ENCODE results near the gene CFC1B.
"Not testable (repeated sequence)": the region's sequence is repeated elsewhere in the genome, so short reads cannot be mapped to it uniquely, and the experiment has no call there.

The CFC1B gene

DNA sequence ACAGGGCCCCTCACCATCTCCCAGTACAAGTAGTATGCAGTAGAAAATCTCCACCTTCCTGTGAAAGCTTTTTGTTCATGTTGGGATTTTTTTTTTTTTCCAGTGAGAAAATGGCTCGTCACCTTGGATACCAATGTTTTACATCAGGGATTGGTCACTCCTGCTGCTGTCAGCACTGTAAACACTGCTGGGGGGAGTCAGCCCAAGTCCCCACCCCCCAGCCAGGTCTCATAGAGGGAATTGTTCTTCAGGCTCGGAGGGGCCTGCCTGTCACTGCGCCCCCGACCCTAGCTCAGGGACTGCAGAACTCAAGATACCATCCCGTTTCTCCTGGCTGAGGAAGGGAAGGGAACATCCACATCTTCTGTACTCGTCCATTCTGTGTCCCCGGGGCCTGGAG lies at the start of gene CFC1B:
CFC1B (plus strand) TSS at position 231 of the 400 bp plus-strand sequence. CDS start 263 bp downstream, outside the sequence.
- not testable (repeated sequence) for DNase-seq

DNA sequence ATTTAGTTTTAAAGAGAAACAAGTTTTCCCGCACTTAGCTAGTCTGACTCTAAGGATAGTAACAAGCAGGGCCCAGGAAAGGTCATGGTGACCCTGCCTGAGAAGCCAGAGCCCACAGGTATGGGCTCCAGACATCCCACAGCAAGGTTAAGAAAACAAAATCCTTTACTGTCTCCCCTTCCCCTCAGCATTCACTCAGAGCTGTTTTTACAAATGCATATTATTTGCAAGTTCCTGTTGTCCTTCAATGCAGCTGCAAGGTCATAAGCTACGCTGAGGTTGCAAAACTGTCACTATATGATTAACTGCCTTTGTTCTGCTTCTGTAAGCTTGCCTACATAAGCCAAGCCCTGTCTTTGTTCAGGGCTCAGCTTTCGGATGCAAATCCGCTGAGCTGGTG lies 29.9 kb upstream of the CFC1B start:
- DNase-seq: not testable (repeated sequence)

DNA sequence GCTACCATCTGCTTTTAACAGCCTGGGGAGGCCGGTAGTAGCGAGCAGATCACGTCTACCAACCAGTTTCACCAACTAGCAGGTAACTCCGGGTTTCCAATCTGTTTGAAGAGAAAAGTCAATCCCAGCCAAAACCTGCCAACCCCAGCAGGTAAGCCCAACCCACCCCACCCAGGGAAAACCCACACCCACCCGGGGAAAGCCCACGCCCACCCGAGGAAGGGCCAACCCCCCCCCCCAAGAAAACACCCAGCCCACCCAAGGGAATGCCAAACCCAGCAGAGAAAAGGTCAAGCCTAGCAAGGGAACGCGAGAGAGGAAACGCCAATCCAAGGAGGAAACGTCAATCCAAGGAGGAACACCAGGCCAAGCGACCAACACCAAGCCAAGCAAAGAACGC lies 11.8 kb upstream of the CFC1B start, which contains the start of gene POTEI:
POTEI (minus strand) TSS at position 101 of the 400 bp plus-strand sequence; CDS start at position 8, 93 bp downstream.
- DNase-seq: not testable (repeated sequence)

DNA sequence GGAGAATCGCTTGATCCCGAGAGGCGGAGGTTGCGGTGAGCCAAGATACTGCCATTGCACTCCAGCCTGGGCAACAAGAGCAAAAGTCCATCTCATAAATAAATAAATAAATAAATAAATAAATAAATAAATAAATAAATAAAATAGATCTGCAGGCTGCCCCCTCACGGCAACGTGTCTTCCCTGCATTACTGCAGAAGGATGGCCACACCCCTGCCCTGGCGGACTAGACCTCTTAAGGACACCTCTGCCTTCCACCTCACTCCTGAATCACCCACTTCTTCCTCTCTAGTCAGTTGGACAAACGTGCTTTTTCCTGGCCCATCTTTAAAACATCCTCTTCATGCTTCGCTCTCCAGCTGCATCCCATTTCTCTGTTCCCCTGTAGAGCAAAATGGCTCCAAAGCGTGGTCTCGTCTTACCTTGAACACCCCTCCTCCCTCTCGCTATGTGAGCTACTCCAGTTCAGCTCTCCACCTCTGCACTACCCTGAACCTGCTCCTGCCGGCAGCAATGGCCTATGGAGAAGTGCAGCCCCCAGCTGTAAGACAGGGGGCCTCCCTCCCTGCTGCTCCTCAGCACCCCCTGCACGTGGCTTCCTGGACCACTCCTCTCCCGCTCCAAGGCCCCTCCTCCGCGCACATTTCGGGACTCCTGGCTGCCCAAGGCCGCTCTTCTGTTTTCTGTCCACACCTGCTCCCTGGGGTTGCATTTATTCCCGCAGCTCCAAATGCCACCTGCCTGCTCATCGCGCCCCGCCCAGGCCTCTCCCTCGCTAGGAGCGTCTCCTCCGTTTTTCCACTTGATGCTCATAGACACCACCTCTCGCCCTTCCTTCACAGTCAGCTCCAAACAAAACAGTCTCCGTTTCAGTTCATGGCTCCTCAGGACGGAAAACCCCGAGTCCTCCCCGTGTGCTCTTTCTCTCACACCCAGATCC lies 9.9 kb upstream of the CFC1B start:
- DNase-seq: not testable (repeated sequence)

DNA sequence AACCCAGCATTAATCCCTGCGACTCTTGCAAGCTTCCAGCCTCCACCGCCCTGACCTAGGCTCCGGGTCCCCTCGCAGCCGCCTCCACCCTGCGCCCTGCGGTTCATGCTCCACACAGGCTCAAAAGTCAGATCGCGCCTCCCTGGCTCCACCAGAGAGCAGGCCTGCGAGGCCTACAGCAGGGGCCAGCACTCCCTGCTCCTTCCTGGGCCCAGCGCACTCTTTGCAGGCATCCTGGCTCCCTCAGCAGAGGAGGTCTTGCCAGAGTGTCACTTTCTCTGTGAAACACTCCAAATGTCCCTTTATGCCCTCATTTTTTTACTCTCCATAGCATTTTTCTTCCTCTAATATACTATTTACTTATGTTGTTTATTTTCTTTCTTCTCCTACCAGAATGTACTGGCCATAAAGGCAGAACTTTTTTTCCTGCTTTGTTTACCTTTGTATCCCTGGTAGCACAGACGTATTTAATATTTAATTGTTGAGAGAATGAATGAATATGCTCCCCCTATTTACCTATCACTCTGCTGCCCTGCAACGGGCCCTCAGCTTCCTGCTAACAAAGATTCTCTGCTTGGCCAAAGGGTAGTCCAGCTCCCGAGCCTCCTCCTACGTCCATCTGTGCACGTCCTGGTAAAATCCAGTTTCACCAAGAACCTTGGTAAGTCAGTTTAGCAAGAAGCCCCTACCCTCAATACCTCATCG lies 9.1 kb upstream of the CFC1B start:
- not testable (repeated sequence) for DNase-seq

DNA sequence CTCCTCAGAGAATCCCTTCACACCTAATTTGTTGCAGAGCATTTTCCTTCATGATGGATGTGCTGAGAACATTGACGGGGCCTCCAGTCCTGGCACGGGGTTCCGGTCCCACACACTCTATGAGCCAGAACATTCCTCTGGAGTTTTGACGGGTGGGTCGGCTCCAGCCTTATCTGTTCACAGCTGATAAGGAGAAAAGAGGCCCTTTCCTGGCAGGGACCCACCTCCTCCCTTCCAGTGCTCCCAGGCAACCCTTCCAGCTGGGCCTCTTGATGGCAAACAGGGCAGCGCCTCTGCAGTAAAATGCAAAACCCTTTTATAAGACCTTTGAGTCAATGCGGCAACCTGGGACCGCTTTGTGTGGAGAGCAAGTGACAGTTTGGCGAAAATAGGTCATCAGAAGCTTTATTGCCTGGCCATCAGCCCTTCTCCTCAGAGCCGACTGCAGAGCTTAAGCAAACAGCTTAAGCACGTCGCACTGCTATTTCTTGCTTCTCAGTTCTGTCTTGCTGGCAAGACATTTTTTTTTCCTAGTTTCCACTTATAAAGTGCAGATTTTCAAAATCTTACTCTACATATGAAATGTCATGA lies 2.4 kb upstream of the CFC1B start:
- DNase-seq: not testable (repeated sequence)

DNA sequence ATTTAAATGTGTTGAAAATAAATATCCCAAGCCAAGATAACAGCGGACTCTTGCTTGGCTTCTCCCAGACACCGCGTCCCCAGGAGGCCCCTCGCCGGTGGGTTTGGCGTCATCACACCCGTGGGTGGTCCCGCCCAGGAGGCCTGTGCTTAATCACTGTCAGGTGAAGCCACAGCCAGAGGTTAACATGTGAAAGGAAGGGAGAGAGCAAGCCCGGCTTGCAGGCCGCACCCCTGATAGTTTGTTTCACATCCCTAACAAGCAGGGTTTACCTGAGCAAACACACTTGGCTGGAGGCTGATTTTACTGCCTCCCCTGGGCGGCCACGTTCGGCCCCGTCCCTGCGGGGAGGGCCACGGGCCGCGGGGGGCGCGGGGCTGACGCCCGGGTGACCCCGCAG lies 1.4 kb downstream of the CFC1B start:
- not testable (repeated sequence) for DNase-seq

DNA sequence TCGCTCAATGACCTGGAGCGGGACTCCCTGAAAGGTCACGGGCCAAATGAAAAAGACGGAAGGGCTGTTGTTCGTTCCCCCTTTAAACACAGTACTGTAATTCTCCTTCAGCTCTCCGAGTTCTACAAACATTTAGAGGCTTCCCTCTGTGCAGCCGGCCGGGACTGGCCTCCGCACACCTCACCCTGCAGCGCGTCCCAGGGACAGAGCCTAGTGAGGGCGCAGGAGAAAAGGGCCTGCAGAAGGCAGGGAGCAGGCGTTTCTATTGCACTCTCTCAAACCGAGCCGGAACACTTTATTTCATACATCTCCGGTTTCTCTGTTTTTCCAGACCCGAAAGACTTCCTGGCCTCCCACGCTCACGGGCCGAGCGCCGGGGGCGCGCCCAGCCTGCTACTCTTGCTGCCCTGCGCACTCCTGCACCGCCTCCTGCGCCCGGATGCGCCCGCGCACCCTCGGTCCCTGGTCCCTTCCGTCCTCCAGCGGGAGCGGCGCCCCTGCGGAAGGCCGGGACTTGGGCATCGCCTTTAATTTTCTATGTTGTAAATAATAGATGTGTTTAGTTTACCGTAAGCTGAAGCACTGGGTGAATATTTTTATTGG lies 6.4 kb downstream of the CFC1B start:
- not testable (repeated sequence) for DNase-seq

DNA sequence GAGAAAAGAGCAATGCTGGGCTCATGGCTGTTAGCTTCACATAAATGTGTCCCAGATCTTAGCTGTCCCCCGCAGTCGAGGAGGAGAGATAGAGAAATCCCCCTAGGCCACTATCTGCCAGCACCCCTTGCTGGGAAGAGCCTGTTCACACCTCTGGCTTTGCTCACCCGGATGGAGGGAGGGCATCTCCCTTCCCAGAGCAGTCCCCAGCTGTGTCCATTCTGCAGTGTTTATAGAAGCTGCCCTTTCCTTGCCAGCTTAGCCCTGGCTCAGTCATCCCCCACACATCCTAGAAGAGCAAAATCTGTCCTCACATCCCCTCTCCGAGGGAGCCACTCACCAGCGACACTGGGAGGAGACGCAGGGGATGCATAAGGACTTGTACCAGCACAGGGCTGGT lies 8.5 kb downstream of the CFC1B start:
- not testable (repeated sequence) for DNase-seq

DNA sequence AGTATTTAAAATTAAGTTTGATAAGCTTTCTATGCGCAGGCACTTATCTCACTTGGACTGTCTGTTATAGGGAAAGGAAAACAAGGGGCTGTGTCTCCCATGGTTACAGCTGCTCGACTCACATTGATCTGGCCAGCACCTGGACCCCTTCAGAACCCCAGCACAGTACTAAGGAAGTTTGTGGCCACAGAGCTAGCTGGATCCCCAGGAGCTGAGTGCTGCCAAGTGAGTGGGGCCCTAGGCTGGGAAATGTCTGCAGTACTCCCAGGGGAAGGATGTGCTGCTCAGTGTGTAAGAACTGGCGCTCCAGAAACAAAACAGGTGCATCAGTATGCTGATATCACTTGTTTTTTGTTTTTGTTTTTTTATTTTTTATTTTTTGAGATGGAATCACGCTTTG lies 9.2 kb downstream of the CFC1B start:
- not testable (repeated sequence) for DNase-seq

DNA sequence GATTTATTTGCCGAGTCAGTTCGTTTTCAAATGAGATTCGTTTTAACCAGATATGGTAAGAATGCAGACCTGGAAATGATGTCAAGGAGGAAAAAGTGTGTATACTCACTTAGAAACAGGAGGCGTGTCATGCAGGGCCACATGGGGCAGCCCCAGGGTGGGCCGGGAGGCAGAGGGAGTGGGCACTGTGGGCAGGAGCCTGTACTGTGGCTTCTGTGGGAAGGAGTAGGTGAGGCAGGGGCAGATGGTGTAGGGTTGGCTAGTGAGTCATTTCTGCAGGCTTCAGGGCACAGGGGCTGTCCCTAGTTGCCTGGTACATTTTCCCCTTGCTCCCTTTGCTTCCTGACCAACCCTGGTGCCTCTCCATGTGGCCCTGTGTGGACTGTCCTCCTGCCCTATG lies 10.2 kb downstream of the CFC1B start:
- not testable (repeated sequence) for DNase-seq

DNA sequence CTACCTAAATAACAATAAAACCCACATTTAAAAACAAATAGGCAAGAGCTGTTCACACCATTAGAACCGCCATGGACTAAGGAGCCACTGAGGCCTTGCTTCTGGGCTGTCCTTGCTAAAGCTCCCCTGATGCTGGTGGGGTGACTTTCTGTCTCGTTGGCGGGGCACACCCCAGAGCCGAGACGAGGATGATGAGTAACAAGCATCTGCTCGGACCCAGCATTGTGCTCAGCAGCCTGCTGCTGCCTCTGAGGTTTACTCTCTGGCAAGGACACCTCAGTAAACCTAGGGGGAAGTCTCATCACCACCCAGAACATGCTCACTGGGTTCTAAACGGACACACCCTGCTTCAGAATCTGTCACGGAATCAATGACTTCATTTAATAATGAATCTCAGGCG lies 10.7 kb downstream of the CFC1B start:
- not testable (repeated sequence) for DNase-seq

DNA sequence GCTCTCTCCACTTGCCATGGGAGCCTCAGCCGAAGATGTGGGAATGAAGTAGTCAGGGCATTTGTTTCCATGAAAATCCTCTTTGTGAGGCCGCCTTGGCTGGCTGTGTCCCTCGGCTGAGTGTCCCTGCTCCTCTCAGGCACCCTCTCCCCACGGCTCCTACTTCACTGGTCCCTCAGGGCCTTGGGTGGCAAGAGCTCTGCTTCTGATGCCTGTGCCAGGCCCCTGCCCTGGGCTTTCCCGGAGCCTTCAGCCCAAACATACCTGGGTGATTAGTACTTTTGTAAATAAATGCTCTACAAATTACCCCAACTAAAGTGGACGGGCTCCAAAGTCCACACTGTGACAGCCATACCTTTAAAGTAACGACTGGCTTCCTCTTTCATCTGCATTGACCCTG lies 15.6 kb downstream of the CFC1B start:
- DNase-seq: not testable (repeated sequence)

DNA sequence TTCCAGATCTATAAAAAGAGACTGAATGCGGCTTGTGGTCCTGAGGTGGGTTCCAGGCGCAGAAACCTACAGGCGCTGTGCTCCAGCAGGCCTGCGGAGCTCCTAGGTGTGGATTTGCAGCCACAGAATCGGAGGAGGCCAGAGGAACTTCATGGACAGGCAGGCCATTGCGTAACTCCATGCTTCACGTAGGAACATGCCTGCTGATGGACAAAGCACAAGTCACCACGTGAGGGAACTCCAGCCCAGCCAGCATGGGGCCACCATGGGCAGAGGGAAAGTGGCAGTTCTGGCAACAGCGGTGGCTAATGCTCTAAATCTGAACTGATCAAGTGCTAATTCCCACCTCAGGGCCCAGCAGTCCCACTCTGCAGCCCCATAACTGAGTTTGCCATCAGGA lies 17.2 kb downstream of the CFC1B start:
- not testable (repeated sequence) for DNase-seq

DNA sequence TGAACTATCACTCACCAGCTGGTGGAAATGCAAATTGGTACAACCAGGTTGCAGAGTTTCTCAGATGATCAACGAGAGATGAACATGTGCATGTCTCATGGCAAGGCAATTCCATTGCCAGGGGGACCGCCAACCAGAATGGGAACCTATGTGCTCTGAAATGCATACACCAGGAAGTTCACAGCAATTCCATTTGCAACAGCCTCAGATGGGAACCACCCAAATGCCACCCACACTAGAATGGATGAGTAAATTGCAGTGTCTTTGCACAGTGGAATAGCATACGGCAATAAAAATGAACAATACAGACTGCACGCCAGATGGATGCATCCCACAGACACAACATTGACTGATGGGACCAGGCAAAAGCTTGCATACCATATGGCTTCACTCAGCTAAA lies 21.8 kb downstream of the CFC1B start:
- DNase-seq: not testable (repeated sequence)

DNA sequence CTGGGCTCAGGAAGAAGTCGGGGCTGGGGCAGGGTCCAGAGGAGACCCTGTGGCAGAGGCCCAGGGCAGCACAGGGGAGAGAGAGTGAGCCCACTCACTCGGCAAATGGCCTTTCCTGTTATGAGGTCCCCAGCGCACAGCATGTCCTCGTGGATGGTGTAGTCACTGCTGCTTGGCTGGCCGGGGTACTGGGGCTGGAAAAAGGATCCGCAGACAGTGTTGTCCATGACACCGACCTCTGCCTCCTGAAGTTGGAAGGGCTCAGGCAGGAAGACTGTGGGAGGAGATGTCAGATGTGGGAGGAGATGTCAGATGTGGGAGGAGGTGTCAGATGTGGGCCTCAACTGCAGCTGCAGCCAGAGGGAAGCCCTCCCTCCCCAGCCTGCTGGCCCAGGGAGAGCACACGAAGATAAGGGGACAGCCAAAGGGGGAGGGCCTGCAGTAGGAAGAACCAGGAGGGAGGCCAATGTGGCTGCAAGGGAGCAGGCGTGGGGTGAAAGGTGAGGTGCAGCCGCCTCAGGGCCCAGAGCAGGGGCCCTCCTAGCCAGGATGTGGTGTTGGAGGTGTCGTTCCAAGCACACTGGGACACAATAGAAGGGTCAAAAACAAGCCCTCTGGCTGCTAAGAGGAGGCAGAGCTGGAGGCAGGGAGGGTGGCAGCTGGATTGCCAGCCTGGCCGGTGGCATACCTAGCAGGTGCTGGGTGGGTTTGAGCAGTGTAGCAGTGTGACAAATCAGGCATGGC lies 22.9 kb downstream of the CFC1B start:
- not testable (repeated sequence) for DNase-seq

DNA sequence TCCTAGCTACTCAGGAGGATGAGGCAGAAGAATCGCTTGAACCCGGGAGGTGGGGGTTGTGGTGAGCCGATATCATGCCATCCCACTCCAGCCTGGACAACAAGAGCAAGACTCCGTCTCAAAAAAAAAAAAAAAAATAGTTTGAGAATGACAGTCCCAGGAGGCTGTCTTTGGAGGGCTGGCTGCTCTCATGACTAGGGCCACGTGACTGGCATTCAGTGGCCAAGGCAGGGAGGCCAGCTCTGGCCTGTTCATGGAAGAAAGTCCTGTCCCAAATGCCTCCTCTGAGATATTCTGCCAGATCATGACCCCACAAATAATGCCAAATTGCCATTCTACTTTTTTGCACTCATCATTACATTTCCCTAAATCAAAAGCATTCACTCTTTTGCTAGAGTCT lies 24.0 kb downstream of the CFC1B start:
- DNase-seq: not testable (repeated sequence)

DNA sequence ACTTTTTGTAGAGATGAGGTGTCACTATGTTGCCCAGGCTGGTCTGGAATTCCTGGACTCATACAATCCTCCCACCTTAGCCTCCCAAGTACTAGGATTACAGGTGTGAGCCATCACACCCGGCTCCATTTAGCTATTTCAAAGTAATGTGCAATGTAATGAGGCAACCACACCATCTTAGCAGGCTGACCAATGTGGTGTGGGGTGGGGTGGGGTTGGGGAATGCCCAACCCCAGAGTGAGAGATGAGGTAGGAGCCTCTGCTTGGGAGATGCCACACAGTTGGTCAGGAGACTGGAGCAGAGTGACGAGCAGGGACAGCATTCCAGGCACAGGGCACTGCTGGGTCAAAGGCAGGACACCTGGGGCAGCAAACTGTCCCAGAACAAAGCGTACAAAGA lies 27.4 kb downstream of the CFC1B start:
- DNase-seq: not testable (repeated sequence)

DNA sequence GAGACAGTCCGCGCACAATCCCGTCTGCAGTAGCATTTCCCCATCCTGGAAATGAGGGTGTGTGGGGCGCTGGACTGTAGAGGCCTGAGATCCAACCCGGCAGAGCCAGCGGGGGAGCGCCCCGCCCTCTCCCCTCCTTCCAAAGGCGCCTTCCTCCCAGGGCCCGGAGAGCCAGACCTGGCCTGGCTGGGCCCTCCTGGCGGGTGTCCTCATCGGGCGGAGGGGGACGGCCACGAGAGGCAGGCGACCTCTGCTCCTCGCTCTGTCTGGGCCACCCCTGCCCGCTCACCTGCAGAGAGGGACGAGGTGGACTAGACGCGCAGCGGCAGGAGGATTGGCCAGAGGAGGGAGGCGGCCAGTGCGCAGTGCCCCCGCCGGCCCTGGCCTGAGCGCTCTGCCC lies 28.5 kb downstream of the CFC1B start:
- not testable (repeated sequence) for DNase-seq

DNA sequence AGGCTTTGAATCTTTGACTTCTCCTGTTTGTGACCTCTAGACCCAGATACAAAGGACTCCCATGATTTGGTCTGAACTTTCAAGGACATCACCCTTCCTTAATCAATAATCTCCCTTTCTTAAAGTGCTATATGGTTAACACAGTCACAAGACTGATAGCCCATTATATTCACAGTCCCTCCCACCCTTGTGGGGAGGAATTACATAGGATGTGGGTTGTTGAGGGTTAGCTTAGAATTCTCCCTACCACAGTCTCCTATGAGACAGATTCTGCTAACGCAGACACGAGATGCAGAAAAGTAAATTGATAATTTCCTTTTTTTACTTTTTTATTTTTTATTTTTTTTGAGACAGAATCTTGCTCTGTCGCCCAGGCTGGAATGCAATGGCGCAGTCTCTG lies 33.2 kb downstream of the CFC1B start:
- not testable (repeated sequence) for DNase-seq

DNA sequence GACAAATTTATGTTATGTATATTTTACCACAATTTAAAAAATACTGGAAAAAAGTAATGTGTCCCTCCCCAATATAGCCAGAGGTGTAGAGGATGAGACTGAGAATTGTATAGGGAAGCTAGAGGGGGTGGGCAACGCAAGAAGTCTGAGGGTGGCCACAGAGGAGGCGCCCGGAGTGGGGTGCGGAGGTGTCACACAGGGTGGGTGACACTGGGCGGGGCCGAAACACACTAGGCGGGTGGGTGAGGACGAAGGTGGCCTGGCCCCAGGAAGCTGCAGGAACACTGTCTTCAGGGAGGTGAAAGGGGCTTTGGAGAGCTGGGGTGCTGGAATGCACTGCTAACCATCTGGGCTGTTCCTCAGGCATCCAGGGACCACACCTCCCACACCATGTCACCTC lies 35.4 kb downstream of the CFC1B start:
- DNase-seq: not testable (repeated sequence)

DNA sequence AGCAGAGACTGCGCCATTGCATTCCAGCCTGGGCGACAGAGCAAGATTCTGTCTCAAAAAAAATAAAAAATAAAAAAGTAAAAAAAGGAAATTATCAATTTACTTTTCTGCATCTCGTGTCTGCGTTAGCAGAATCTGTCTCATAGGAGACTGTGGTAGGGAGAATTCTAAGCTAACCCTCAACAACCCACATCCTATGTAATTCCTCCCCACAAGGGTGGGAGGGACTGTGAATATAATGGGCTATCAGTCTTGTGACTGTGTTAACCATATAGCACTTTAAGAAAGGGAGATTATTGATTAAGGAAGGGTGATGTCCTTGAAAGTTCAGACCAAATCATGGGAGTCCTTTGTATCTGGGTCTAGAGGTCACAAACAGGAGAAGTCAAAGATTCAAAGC lies 45.1 kb downstream of the CFC1B start:
- DNase-seq: not testable (repeated sequence)
